Right renal pelvis (tissue), 4 donors: ENCODE data around the gene KLHDC3. TPM values are rescaled to one million over a fixed set of nuclear protein-coding genes. Genes with fewer than 3 reads are reported as not detected.

Experiments
- DNase-seq, 4 donors: peaks; one replicate each; pipeline ENCODE4 v3.0.0-alpha.2; 2013; ENCODE audit warnings: low read depth in 4 of 4, low spot score in 3 of 4, missing footprints in 1 of 4
- polyA plus RNA-seq, 4 donors: library from polyadenylated mRNA; unstranded; fragments of 120-200 nt; gene quantifications; one replicate each; pipeline ENCODE4 v1.2.1, GENCODE V29; 2013; ENCODE audit not compliant: insufficient read length in 4 of 4

The KLHDC3 gene
- polyA plus RNA-seq, 4 donors, result 98.2 to 109 (median 99.7) TPM

GRCh38 chr6:43052842-43053544, 38.9 kb downstream of the KLHDC3 start:
- DNase-seq, result peak in 1 of 4 donors; percentile 25

DNA sequence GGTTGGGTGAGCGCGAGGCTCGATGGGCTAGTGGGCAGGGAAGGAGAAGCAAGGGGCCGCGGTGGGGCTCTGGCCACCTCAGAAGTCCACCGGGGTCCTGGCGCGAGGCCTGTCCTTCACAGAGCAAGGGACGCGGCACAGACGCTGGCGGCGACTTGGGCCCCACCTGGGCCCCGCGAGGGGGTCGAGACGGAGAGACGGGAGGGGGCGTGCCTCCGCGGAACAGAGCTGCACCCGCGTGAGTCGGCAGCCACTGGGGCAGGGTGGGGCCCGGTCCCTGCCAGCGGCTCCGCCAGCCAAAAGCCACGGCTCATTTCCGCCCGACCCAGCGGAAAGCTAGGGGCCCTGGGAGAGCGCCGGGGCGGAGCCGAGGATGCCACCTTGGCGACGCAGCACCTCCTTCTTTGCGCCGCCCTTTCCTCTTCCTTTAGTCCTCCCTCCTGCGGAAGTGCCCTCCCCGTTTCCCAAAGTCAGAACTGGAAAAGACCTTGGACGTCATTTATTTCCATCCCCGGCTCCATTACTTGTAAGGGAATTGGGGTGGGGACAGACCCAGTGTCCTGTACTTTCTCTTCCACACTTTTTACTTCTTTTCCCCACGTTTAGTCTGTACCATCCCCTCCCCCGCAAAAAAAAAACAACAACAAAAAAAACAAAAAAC, 39.6 kb downstream of the KLHDC3 start, which contains the start of gene CUL7:
TSS of gene CUL7 (minus strand) at position 307 of the 661 bp plus-strand sequence. CDS start 1,063 bp downstream, outside the sequence.
- peak; percentile 83 to 89 (median 86) for DNase-seq

DNA sequence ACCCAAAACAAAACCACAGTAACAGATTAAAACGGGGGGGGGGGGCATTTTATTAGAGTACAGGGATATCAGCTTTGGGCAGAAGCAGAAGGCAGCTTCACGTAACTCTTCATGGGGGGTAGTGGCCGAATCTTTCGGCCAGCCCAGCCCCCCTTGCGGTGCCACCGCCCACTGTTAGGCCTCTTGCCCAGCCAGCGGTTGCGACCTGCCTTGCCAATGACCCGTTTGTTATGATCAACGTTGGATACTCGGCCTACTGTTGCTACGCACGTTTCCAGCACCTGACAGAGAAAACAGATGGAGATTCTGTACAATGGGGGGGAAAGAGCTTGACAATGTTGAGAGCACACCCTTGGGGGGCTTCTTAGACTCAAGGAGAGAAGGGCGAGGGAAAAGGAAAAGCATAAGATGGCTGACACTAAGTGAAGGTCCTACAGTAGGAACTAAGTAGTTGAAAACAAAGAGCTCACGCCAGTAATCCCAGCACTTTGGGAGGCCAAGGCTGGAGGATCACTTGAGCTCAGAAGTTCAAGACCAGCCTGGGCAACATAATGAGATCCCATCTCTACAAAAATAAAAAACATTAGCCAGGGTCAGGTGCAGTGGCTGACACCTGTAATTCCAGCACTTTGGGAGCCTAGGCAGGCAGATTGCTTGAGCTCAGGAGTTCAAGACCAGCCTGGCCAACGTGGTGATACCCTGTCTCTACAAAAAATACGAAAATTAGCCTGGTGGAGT, 40.3 kb downstream of the KLHDC3 start:
- DNase-seq, result no peak

DNA sequence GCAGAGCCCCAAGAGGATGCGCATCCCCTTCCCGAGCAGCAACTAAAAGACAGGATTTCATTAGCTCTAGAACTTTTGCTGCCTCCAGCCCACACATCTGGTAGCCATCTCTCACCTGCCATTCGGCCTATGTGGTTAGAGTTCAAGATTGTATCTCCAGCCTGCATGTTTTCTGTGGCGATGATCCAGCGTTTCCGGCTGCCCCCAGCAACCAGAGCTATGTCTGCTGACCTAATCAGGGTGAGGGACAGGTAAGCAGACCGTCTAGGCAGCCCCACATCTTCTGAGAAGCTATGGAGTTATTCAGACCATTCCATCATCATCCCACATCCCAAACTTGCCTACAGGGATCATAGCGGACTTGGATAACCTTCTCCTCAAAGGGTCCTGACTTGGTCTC, 41.9 kb downstream of the KLHDC3 start:
- no peak for DNase-seq

- no peak for DNase-seq
These were observed 44.5 kb downstream of the KLHDC3 start for GRCh38 chr6:43058531-43058930.

DNA sequence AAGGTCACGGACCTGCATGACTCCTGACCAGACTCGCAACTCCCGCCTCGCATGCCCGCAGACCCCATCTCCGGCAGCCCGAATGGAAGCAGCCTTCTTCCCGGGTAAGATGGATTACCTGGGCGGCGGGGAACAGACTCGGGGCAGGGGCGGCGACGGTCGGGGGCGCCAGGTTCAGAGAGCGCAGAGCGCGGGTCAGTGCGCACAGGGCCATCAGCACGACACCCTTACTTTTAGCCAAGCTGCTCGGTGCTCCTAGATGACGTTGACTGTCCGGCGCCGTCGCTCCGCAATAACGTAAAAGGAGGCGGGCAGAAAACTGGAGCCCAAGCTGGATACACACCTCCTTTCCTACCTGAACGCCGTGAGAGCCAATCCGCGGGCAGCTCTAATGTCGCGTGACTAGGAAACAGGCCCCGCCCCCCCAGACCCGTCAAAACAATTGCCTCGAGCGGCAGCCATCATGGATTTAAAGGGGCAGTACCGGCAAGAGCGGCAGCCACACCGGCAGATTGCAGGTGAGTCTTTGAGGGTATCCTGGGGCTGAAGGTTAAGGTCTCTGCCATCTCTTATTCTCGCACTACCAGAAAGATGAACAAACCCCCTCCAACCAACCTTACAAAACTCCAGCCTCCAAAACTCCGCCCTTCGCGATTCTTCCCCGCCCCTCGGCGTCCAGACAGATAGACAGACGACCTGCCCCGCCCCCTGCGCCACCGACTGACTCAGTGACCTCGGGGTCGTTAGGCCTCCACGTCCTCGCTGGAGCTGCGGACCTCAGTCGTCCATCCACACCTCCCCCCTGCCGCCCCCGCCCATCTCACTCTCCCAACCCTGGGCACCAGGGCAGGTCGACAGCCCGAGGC, 45.4 kb downstream of the KLHDC3 start, which contains the start of the genes KLC4 and MRPL2:
TSS of gene KLC4 (plus strand) at position 464 of the 866 bp plus-strand sequence. CDS start 1,705 bp downstream, outside the sequence.
TSS of gene MRPL2 (minus strand) at position 267 of the 866 bp plus-strand sequence. CDS start at position 214, 53 bp downstream.
- peak; percentile 94 to 99 (median 98) for DNase-seq

GRCh38 chr6:43060034-43060754, 46.1 kb downstream of the KLHDC3 start:
- no peak for DNase-seq

- no peak for DNase-seq
These were observed 46.9 kb downstream of the KLHDC3 start for GRCh38 chr6:43060755-43061633.

GRCh38 chr6:43061861-43062260, 47.8 kb downstream of the KLHDC3 start:
- DNase-seq, result no peak

DNA sequence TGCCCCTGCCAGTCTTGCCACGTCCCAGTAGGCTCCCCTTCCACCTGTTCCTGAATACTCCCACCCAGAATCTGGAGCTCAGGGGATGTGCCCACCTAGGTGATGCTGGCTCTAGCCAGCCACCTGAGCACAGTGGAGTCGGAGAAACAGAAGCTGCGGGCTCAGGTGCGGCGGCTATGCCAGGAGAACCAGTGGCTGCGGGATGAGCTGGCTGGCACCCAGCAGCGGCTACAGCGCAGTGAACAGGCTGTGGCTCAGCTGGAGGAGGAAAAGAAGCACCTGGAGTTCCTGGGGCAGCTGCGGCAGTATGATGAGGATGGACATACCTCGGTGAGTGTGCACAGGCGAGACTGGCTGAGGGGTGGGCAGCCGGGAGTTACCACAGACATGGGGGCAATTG, 48.8 kb downstream of the KLHDC3 start:
- DNase-seq, result no peak

DNA sequence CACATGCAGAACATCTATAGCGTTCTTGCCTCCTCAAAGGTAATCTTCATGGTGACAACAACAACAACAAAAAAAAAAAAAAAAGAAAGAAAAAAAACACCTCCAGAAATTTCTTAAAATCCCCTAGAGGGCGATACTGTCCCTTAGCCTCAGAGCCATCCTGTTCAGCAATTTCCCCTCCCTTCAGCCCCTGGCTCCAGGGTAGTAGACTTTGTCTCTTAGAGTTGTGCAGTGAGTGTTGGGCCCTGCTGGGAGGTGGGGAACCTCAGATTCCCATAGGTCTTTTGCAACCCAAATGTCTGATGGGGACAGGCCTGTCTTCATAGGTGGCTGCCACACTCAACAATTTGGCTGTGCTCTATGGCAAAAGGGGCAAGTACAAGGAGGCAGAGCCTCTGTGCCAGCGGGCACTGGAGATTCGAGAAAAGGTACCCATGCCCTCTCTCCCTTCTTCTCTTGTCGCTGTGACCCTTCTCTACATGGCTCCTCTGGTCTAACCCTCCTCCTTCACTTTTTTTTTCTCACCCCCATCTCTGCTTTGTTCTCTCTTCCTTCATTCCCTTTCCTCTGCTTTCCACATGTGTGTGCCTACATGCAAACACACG, 56.1 kb downstream of the KLHDC3 start:
- peak in 1 of 4 donors; percentile 41 for DNase-seq

Other genes starting within 250 kb of the KLHDC3 start
- 10 to 100 TPM; 14.7 to 18.1 (median 16.1) TPM for gene BICRAL, start 232.2 kb upstream of the KLHDC3 start, polyA plus RNA-seq
- 100 to 1,000 TPM; 104 to 119 (median 111) TPM for gene RPL7L1, start 134.6 kb upstream of the KLHDC3 start, polyA plus RNA-seq
- under 1 TPM in 3 of 4 donors, not detected in 1; 0.15 to 0.36 (median 0.30) TPM for gene PTCRA, start 98.2 kb upstream of the KLHDC3 start, polyA plus RNA-seq
- 10 to 100 TPM; 54.2 to 65.9 (median 61.5) TPM for gene CNPY3, start 84.8 kb upstream of the KLHDC3 start, polyA plus RNA-seq
- gene GNMT, start 53.5 kb upstream of the KLHDC3 start, polyA plus RNA-seq, result 1 to 10 TPM in 2 of 4 donors, under 1 TPM in 2; 0.72 to 1.1 (median 0.95) TPM
- 10 to 100 TPM; 20.5 to 24.5 (median 22.4) TPM for gene PEX6, start 35.1 kb upstream of the KLHDC3 start, polyA plus RNA-seq
- gene PPP2R5D, start 29.7 kb upstream of the KLHDC3 start, polyA plus RNA-seq, result 10 to 100 TPM; 63.3 to 70.8 (median 66.6) TPM
- 10 to 100 TPM; 86.6 to 99.6 (median 89.4) TPM for gene MEA1, start 303 bp upstream of the KLHDC3 start, polyA plus RNA-seq
- gene RRP36, start 7.4 kb downstream of the KLHDC3 start, polyA plus RNA-seq, result 10 to 100 TPM; 56.2 to 59.8 (median 59.4) TPM
- 10 to 100 TPM; 49.4 to 56.9 (median 50.7) TPM for gene CUL7, start 39.6 kb downstream of the KLHDC3 start, polyA plus RNA-seq
- 10 to 100 TPM; 60.4 to 71.6 (median 62.7) TPM for gene MRPL2, start 45.2 kb downstream of the KLHDC3 start, polyA plus RNA-seq
- gene KLC4, start 45.4 kb downstream of the KLHDC3 start, polyA plus RNA-seq, result 10 to 100 TPM; 46.2 to 60.0 (median 53.8) TPM
- gene PTK7, start 62.1 kb downstream of the KLHDC3 start, polyA plus RNA-seq, result 100 to 1,000 TPM; 234 to 249 (median 244) TPM
- gene SRF, start 157.0 kb downstream of the KLHDC3 start, polyA plus RNA-seq, result 10 to 100 TPM; 31.3 to 33.1 (median 31.5) TPM
- 10 to 100 TPM; 29.7 to 35.3 (median 32.5) TPM for gene CUL9, start 167.9 kb downstream of the KLHDC3 start, polyA plus RNA-seq
- 100 to 1,000 TPM in 1 of 4 donors, 10 to 100 TPM in 3; 52.9 to 104 (median 59.9) TPM for gene DNPH1, start 215.2 kb downstream of the KLHDC3 start, polyA plus RNA-seq
- gene TTBK1, start 229.2 kb downstream of the KLHDC3 start, polyA plus RNA-seq, result under 1 TPM; 0.25 to 0.39 (median 0.28) TPM